ENCODE results near the gene AKT3.
"Not testable (repeated sequence)": the region's sequence is repeated elsewhere in the genome, so short reads cannot be mapped to it uniquely, and the experiment has no call there.

Gene AKT3

GRCh38 chr1:243841507-243841906 lies 8.5 kb downstream of the AKT3 start:
- no peak for DNase-seq (ENCODE audit: low spot score)

- DNase-seq (ENCODE audit: low spot score) = no peak
Observed at GRCh38 chr1:243837907-243838535, 12.0 kb downstream of the AKT3 start.

GRCh38 chr1:243834130-243834529 lies 15.9 kb downstream of the AKT3 start:
- no peak for DNase-seq (ENCODE audit: low spot score)

- no peak for DNase-seq (ENCODE audit: low spot score)
Observed at GRCh38 chr1:243831463-243831862, 18.6 kb downstream of the AKT3 start.

GRCh38 chr1:243827206-243827605 lies 22.8 kb downstream of the AKT3 start:
- no peak for DNase-seq (ENCODE audit: low spot score)

GRCh38 chr1:243824907-243825306 lies 25.1 kb downstream of the AKT3 start:
- not testable (repeated sequence) for DNase-seq (ENCODE audit: low spot score)

- no peak for DNase-seq (ENCODE audit: low spot score)
Observed at GRCh38 chr1:243821177-243821680, 28.8 kb downstream of the AKT3 start.

- no peak for DNase-seq (ENCODE audit: low spot score)
Observed at GRCh38 chr1:243819438-243819839, 30.6 kb downstream of the AKT3 start.

GRCh38 chr1:243818978-243819377 lies 31.1 kb downstream of the AKT3 start:
- no peak for DNase-seq (ENCODE audit: low spot score)

GRCh38 chr1:243814718-243815117 lies 35.3 kb downstream of the AKT3 start:
- no peak for DNase-seq (ENCODE audit: low spot score)

GRCh38 chr1:243807346-243807745 lies 42.7 kb downstream of the AKT3 start:
- not testable (repeated sequence) for DNase-seq (ENCODE audit: low spot score)

- DNase-seq (ENCODE audit: low spot score) = no peak
Observed at GRCh38 chr1:243806310-243806709, 43.7 kb downstream of the AKT3 start.

- DNase-seq (ENCODE audit: low spot score) = no peak
Observed at GRCh38 chr1:243802736-243803135, 47.3 kb downstream of the AKT3 start.

- no peak for DNase-seq (ENCODE audit: low spot score)
Observed at GRCh38 chr1:243801378-243801777, 48.7 kb downstream of the AKT3 start.

- no peak for DNase-seq (ENCODE audit: low spot score)
Observed at GRCh38 chr1:243799908-243800307, 50.1 kb downstream of the AKT3 start.

GRCh38 chr1:243798726-243799125 lies 51.3 kb downstream of the AKT3 start:
- peak; percentile 64 for DNase-seq (ENCODE audit: low spot score)

- no peak for DNase-seq (ENCODE audit: low spot score)
Observed at GRCh38 chr1:243796016-243796415, 54.0 kb downstream of the AKT3 start.

GRCh38 chr1:243793298-243793697 lies 56.7 kb downstream of the AKT3 start:
- no peak for DNase-seq (ENCODE audit: low spot score)

GRCh38 chr1:243792891-243793290 lies 57.2 kb downstream of the AKT3 start:
- no peak for DNase-seq (ENCODE audit: low spot score)

GRCh38 chr1:243792401-243792800 lies 57.6 kb downstream of the AKT3 start:
- no peak for DNase-seq (ENCODE audit: low spot score)

- DNase-seq (ENCODE audit: low spot score) = no peak
Observed at GRCh38 chr1:243791586-243792267, 58.3 kb downstream of the AKT3 start.

GRCh38 chr1:243790404-243790803 lies 59.6 kb downstream of the AKT3 start:
- DNase-seq (ENCODE audit: low spot score) = no peak

- DNase-seq (ENCODE audit: low spot score) = no peak
Observed at GRCh38 chr1:243786531-243786930, 63.5 kb downstream of the AKT3 start.

- no peak for DNase-seq (ENCODE audit: low spot score)
Observed at GRCh38 chr1:243784506-243784905, 65.5 kb downstream of the AKT3 start.

All from RKO (cell line).